Hepatocyte (in vitro differentiated cells): Measurements from ENCODE around the gene FHOD3.

Experiments used
- CTCF ChIP-seq: fragments of 200-600 bp; sonication (generic); IDR thresholded peaks from 2 replicates; pipeline ENCODE4 v1.5.1; 2016; ENCODE audit warnings: antibody characterized with exemption, mild to moderate bottlenecking; ENCODE audit not compliant: poor library complexity
- EZH2 ChIP-seq: fragments of 200-600 bp; sonication (generic); IDR thresholded peaks from 2 replicates; pipeline ENCODE4 v1.6.1; 2016; ENCODE audit warnings: antibody characterized with exemption, mild to moderate bottlenecking, borderline replicate concordance
- EZH2phosphoT487 ChIP-seq: fragments of 200-600 bp; sonication (generic); IDR thresholded peaks from one replicate; pipeline ENCODE4 v1.6.1; 2018; ENCODE audit warnings: antibody characterized with exemption, mild to moderate bottlenecking, low read depth, moderate library complexity; ENCODE audit not compliant: unreplicated experiment, severe bottlenecking

- TF ChIP-seq CTCF (no peak), EZH2 (no peak), EZH2phosphoT487 (no peak)
Observed at GRCh38 chr18:36643061-36643460, 345.5 kb downstream of the FHOD3 start.
